ENCODE measurements around the gene ARHGAP15.
"Not testable (repeated sequence)": the region's sequence is repeated elsewhere in the genome, so short reads cannot be mapped to it uniquely, and the experiment has no call there.

The ARHGAP15 gene

DNA sequence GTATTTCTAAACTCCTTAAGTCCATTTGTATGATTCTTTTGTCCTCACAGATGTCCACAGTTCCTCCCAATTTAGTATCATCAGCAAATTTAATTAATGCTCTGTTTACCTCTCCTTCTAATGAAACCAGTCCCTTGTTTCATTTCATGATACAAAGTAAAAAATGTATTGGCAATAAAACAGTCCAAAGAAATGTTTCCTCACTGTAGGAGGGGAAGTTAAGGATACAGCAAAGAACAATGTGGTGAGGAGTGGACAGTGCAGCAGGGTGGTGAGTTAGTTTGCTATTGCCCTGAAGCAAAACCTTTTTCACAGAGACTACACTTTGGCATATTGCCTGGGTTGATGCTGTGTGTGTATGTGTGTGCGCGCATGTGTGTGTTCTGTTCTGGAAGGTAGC lies 401.5 kb downstream of the ARHGAP15 start:
- Histone ChIP-seq H3K27ac (peak overlapping the region in 1 of 21 experiments; percentile 18), H3K4me3 (no peak overlapping the region)

DNA sequence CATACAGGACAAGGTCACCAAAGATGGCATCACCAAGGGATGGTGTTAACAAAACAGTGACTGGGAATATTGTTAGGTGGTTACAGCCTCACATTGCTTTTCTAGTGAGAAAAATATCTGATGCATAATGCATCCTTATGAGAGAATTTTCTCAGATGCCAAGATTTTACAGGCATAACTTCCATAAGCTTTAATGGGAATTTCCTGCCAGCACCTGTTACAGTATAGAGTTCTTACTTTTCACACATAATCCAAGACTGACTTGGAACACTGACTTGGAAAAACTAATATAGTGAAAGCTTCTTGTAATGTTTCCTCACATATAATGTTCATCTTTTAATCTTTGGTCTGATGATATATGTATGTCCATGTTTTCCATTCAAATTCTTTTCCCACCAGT lies 402.8 kb downstream of the ARHGAP15 start:
- H3K27ac ChIP-seq = no peak overlapping the region
- no peak overlapping the region for H3K4me3 ChIP-seq

GRCh38 chr2:143533846-143534245 lies 404.6 kb downstream of the ARHGAP15 start:
- no peak overlapping the region for H3K27ac ChIP-seq
- no peak overlapping the region for H3K4me3 ChIP-seq

- no peak overlapping the region for H3K4me3 ChIP-seq
- no peak overlapping the region for H3K27ac ChIP-seq
Observed at GRCh38 chr2:143535802-143536201, 406.6 kb downstream of the ARHGAP15 start.

GRCh38 chr2:143541899-143542298 lies 412.7 kb downstream of the ARHGAP15 start:
- H3K27ac ChIP-seq, H3K4me3 ChIP-seq: not testable (repeated sequence)

DNA sequence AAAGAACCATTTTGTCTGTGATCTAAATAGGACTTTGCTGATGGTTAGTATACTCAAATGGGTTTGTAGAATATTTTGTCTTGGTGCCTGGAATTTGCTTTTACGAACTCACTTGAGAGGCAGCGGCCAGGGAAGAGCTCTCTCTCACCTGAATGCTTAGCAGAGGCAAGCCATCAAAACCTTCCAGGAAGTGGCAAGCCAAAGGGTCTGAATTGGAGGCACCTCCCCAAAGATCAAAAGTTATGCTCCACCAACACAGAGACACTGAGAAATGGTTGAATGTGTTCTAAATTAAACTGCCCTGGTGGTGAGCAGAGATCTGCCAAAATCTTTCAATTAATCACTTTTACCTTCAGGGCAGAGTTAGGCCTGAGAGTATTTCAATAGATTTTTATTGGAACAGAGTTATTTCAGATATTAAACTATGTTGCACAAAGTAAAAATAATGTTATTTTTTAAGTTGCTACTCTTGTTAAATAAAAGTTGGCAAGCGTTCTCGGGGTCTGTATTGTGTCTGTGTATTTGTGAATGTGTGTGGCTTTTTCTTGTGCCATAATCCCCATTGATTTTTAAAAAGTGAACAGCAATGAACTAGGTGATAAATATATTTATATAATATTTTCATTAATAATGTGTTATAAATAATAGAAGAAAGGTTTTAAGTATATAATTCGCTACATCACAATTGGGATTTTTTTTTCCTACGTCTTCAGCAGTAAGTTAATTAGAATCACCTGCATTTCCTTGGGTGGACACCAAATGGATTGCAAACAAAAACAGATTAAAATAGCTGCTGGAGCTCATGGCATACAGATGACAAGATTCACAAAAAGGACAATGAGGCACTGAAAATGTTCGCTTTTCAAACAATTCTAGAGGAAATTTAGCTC lies 416.1 kb downstream of the ARHGAP15 start:
- peak overlapping the region in 11 of 21 experiments; percentile 2 to 78 (median 50) for H3K27ac ChIP-seq
- no peak overlapping the region for H3K4me3 ChIP-seq

- no peak overlapping the region for H3K4me3 ChIP-seq
Observed at GRCh38 chr2:143545949-143546255, 416.7 kb downstream of the ARHGAP15 start.

GRCh38 chr2:143548032-143548431 lies 418.8 kb downstream of the ARHGAP15 start:
- Histone ChIP-seq H3K27ac (no peak overlapping the region), H3K4me3 (no peak overlapping the region)

More at GRCh38 chr2:143545949-143546255, 416.7 kb downstream of the ARHGAP15 start:
- peak overlapping the region in 7 of 21 experiments; percentile 2 to 78 (median 52) for H3K27ac ChIP-seq

DNA sequence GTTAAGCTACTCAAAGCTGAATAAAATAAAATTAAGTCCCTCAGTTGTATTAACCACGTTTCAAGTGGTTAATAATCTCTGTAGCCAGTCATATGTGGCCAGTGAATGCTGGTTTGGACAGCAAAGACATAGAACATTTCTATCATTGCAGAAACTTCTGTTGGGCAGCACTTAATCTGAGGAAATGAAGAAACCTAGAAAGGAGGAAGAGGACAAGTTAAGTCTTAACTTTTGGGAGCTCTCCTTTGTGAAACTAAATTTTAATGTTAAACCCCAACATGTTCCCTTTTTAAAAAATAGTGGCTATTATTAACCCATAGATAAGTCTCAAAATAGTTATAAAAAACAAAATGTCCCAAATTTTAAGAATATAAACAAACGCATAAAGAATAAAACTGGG lies 421.3 kb downstream of the ARHGAP15 start:
- Histone ChIP-seq H3K4me3 (no peak overlapping the region), H3K27ac (no peak overlapping the region)

- peak overlapping the region in 3 of 21 experiments; percentile 26 to 47 (median 44) for H3K27ac ChIP-seq
- H3K4me3 ChIP-seq = no peak overlapping the region
Observed at GRCh38 chr2:143551971-143552650, 422.9 kb downstream of the ARHGAP15 start.

DNA sequence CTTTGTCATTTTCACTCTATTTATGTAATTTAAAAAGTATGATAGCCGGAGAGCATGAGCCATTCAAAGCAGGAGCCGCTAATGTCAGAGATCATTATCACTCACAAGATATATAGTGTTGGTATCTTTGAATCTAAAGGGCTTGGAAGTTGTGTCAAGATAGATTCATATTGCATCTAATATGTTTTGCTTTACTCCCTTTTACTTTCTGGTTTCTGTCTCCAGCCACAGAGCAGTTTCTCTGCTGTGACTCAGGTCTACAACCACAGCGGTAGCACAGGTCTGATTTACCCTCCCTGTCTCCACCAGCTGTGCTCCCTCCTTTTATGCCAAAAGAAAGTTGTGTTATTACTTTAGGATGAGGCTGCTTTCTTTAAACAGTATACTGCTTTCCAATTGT lies 424.0 kb downstream of the ARHGAP15 start:
- Histone ChIP-seq H3K27ac (peak overlapping the region in 1 of 21 experiments; percentile 21), H3K4me3 (no peak overlapping the region)

DNA sequence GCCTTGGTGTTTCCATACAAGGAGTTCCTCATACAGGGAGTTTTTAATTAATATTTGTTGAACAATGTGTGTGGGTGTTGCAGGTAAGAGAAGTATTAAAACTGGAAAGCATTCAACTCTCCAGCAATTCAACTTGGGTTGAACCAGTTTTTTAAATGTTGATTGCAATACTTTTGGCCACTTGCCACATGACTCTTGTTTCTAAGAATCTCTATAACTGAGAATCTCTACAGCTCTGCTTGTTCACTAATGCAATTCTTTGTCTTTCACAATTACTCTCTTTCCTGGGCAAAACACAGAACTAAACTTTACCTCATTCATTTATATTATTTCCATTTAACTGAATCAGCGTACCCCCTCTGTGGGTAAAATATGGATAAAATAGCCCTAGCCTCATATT lies 429.4 kb downstream of the ARHGAP15 start:
- Histone ChIP-seq H3K27ac (peak overlapping the region in 3 of 21 experiments; percentile 8 to 53 (median 31)), H3K4me3 (no peak overlapping the region)

- Histone ChIP-seq H3K27ac (peak overlapping the region in 5 of 21 experiments; percentile 1 to 53 (median 11)), H3K4me3 (no peak overlapping the region)
Observed at GRCh38 chr2:143559147-143559546, 429.9 kb downstream of the ARHGAP15 start.

- H3K27ac ChIP-seq = no peak overlapping the region
- H3K4me3 ChIP-seq = no peak overlapping the region
Observed at GRCh38 chr2:143560724-143561123, 431.5 kb downstream of the ARHGAP15 start.

DNA sequence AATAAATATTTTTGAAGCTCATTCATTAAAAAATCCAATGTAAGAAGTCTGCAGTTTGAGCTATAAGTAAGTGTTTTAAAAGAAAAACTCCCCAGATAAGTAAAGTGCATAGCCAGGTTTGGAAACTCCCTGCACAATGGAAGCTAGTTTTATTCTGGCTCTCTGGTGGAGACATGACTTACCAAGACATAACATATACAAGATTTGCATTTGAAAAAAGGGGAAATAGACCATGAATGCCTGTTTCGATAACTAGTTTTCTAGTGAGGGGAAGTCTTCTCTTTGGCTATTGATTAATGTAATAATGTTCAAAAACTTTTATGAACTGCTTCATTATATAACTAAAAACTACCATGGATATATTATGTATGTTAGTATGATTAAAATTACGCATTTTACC lies 435.2 kb downstream of the ARHGAP15 start:
- Histone ChIP-seq H3K4me3 (no peak overlapping the region), H3K27ac (no peak overlapping the region)

- no peak overlapping the region for H3K4me3 ChIP-seq
- H3K27ac ChIP-seq = no peak overlapping the region
Observed at GRCh38 chr2:143571747-143572146, 442.5 kb downstream of the ARHGAP15 start.

- H3K4me3 ChIP-seq = no peak overlapping the region
- no peak overlapping the region for H3K27ac ChIP-seq
Observed at GRCh38 chr2:143572421-143572820, 443.2 kb downstream of the ARHGAP15 start.

DNA sequence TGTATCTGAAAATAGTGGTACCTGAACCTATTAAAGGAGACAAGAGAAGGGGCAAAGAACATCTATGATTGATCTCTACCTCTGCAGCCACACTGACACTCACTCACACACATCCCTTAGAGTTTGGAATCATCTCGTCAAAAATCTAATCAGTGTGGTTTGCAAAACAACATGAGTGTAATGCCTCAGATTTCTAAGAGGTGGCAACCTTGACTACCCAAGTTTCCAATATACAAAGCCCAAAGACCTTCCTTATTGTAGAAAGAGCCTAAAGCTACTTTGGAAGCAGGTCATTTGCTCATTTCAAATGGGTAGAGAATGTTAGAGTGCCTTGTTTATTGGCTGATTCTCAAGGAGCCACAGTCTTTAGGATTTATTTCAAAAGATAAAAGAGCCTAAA lies 444.9 kb downstream of the ARHGAP15 start:
- Histone ChIP-seq H3K27ac (no peak overlapping the region), H3K4me3 (no peak overlapping the region)

DNA sequence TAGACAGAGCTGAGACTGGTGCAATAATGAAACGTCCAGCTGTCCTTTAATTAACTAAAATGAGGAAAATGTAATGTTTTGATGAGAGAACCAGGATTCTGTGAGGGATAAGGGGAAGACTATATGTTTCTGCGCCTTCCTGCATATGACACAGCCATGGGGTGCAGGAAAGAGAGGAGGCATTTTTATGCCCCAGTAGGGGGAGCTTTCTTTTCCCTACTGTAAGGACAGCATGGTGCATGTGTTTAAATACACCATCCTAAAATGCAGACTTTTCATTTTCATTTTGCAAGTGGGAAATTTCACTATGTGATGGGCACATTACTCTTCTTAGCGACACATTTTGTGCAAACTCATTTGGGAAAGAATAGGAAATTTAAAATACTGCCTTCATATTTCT lies 446.1 kb downstream of the ARHGAP15 start:
- H3K27ac ChIP-seq = no peak overlapping the region
- H3K4me3 ChIP-seq = no peak overlapping the region

GRCh38 chr2:143577489-143577888 lies 448.3 kb downstream of the ARHGAP15 start:
- no peak overlapping the region for H3K27ac ChIP-seq
- no peak overlapping the region for H3K4me3 ChIP-seq

DNA sequence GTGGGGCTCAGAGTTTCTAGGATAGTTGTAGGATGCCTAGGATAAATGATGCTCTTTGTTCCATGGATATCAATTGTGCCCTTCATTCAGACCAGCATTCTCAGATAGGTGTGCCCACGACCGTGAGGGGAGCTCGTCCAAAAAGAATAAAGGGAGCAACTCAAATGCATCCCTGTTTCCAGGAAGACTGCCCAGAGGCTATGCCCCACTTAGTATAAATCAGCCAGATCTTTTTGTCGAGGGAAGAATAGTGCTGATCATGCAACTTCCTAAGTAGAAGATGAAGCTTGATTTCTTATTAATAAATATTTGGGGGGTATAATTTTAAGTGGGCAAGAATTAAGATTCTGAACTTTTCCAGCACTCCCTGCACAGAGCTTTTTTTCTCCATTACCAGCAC lies 450.2 kb downstream of the ARHGAP15 start:
- H3K27ac ChIP-seq = no peak overlapping the region
- no peak overlapping the region for H3K4me3 ChIP-seq

Measured in skin epidermis (tissue), 12 donors.